IPS-20b (cell line): ENCODE results near the gene ZNF536.

Experiments used
- H3K27ac ChIP-seq: one replicate; pipeline ENCODE4 v1.5.1; 2013; ENCODE audit warnings: low read length
- H3K27me3 ChIP-seq: 2 replicates; pipeline ENCODE4 v1.6.1; 2013; ENCODE audit warnings: mild to moderate bottlenecking, low read length, inconsistent platforms; ENCODE audit not compliant: insufficient read depth
- H3K36me3 ChIP-seq: 2 replicates; pipeline ENCODE4 v1.6.1; 2013; ENCODE audit warnings: low read depth, mild to moderate bottlenecking, inconsistent platforms, low read length, moderate library complexity; ENCODE audit not compliant: insufficient read depth
- H3K4me1 ChIP-seq: 2 replicates; pipeline ENCODE4 v1.6.1; 2013; ENCODE audit warnings: mild to moderate bottlenecking, control low read depth, inconsistent platforms, low read length, moderate library complexity; ENCODE audit not compliant: insufficient read depth
- H3K4me3 ChIP-seq: 2 replicates; pipeline ENCODE4 v1.5.1; 2013; ENCODE audit warnings: mild to moderate bottlenecking, low read length, inconsistent platforms
- H3K9ac ChIP-seq: 2 replicates; pipeline ENCODE4 v1.6.1; 2013; ENCODE audit warnings: low read depth, mild to moderate bottlenecking, inconsistent platforms, low read length, moderate library complexity
- H3K9me3 ChIP-seq: 2 replicates; pipeline ENCODE4 v1.6.1; 2013; ENCODE audit warnings: mild to moderate bottlenecking, low read depth, low read length, inconsistent platforms; ENCODE audit not compliant: insufficient read depth

ZNF536 gene

DNA sequence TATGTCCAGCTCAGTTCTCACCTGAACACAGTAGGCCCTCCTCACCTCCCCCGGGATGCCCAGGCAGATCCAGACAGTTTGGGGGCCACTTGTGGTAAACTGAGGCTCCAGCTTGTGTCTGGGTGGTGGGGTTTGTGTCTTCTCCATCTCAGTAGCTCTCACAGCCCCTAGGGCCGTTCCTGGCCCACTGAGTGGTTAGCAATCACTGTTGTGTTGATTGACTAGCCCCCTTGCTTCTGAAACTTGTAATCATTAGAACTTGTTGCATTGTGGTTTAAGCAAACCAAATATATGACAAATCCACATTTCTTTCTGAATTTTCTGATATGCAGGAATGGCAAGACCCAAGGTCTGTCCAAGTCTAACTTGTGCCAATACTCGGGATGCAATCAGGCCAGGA, 13.9 kb upstream of the ZNF536 start:
- Histone ChIP-seq H3K4me1 (peaks cover 8% of the 10 kb centered on the region; the same call in 1 of the 2 replicates), H3K36me3 (no peaks in the 10 kb centered on the region), H3K27me3 (no peaks in the 10 kb centered on the region), H3K9ac (no peak overlapping the region), H3K27ac (no peak overlapping the region), H3K4me3 (no peak overlapping the region), H3K9me3 (no peaks in the 10 kb centered on the region)

GRCh38 chr19:30358821-30359580, 13.2 kb upstream of the ZNF536 start:
- no peaks in the 10 kb centered on the region for H3K27me3 ChIP-seq
- H3K4me3 ChIP-seq, result no peak overlapping the region
- H3K9me3 ChIP-seq, result no peaks in the 10 kb centered on the region
- H3K9ac ChIP-seq, result no peak overlapping the region; the same call in 1 of the 2 replicates
- H3K36me3 ChIP-seq, result no peaks in the 10 kb centered on the region
- peaks cover 8% of the 10 kb centered on the region; the same call in 1 of the 2 replicates for H3K4me1 ChIP-seq
- no peak overlapping the region for H3K27ac ChIP-seq

DNA sequence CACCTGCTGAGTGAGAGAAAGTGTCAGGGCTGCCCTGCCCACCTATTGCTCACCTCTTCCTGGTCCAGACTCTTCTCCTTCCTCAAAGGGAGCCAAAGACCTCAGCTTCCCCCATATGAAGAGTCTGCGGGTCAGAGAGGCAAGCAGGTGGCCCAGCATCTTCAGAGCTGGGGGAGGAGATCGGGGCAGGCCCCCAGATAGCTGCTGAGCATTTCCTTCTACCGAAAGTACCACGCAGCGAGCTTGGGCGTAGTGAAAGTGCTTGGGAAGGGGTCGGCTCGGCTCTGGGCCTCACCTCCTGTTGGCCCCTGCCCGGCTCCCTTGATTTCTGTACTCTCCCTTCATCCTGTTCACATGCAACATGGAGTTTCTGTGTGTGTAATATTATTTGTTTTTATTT, 12.2 kb upstream of the ZNF536 start:
- no peaks in the 10 kb centered on the region for H3K9me3 ChIP-seq

GRCh38 chr19:30360376-30361106, 11.6 kb upstream of the ZNF536 start:
- H3K27ac ChIP-seq, result no peak overlapping the region
- no peaks in the 10 kb centered on the region for H3K9me3 ChIP-seq
- H3K27me3 ChIP-seq, result no peaks in the 10 kb centered on the region
- no peak overlapping the region for H3K4me3 ChIP-seq
- H3K4me1 ChIP-seq, result peaks cover 8% of the 10 kb centered on the region; the same call in 1 of the 2 replicates
- no peaks in the 10 kb centered on the region for H3K36me3 ChIP-seq
- H3K9ac ChIP-seq, result no peak overlapping the region

More for the DNA sequence above, 12.2 kb upstream of the ZNF536 start:
- Histone ChIP-seq H3K27ac (no peak overlapping the region), H3K4me3 (no peak overlapping the region), H3K27me3 (no peaks in the 10 kb centered on the region), H3K36me3 (no peaks in the 10 kb centered on the region), H3K4me1 (peaks cover 8% of the 10 kb centered on the region; the same call in 1 of the 2 replicates), H3K9ac (no peak overlapping the region)

GRCh38 chr19:30361107-30361447, 11.1 kb upstream of the ZNF536 start:
- H3K27ac ChIP-seq, result no peak overlapping the region
- no peaks in the 10 kb centered on the region for H3K9me3 ChIP-seq
- no peak overlapping the region for H3K4me3 ChIP-seq
- peaks cover 8% of the 10 kb centered on the region; the same call in 1 of the 2 replicates for H3K4me1 ChIP-seq
- H3K36me3 ChIP-seq, result no peaks in the 10 kb centered on the region
- no peak overlapping the region for H3K9ac ChIP-seq
- H3K27me3 ChIP-seq, result no peaks in the 10 kb centered on the region

DNA sequence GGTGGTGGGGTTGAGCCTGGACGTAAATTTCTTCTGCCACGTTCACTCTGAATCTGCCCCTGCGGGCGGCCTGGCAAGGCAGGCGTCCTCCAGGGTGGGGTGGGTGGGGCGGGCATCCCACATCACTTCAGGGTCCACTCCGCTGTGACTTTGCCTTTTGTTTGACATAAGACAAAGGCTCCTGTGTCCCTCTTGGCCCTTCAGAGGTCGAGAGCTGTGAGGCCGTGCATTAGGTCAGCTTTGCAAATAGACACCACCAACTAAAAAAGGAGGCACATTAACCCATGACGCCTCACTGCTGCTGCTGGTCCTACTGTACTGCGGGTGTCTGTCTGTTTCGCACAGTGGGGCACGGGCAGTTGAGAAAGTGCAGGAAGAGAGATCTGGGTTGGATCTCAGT, 10.5 kb upstream of the ZNF536 start:
- Histone ChIP-seq H3K27me3 (no peaks in the 10 kb centered on the region), H3K9ac (no peak overlapping the region), H3K4me1 (peaks cover 8% of the 10 kb centered on the region; the same call in 1 of the 2 replicates), H3K27ac (no peak overlapping the region), H3K36me3 (no peaks in the 10 kb centered on the region), H3K9me3 (no peaks in the 10 kb centered on the region), H3K4me3 (no peak overlapping the region)

- no peaks in the 10 kb centered on the region for H3K9me3 ChIP-seq
- no peaks in the 10 kb centered on the region for H3K36me3 ChIP-seq
- H3K9ac ChIP-seq, result no peak overlapping the region
- H3K4me1 ChIP-seq, result peaks cover 8% of the 10 kb centered on the region; the same call in 1 of the 2 replicates
- H3K27ac ChIP-seq, result no peak overlapping the region
- no peak overlapping the region for H3K4me3 ChIP-seq
- H3K27me3 ChIP-seq, result no peaks in the 10 kb centered on the region
Observed at GRCh38 chr19:30362156-30362754, 9.9 kb upstream of the ZNF536 start.

DNA sequence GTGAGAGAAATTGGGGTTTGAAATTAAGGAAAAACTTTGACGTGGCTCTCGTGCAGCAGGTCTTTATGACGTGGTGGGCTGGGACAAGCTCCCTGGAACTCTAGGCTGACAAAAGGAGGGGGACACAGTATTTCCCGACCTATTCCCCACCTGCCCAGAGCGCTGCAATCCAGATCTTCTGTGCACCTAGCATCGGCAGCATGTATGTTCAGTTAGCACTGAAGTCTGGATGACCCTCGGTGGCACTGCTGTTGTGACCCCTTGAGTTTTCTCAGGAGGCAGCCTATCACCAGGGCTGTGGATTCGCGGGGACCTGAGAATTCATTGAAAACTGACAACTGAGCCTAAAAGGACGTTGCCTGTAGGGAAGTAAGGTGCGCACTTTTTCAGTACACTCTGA, 9.1 kb upstream of the ZNF536 start:
- Histone ChIP-seq H3K27me3 (peaks cover 6% of the 10 kb centered on the region), H3K27ac (no peak overlapping the region), H3K4me1 (peaks cover 8% of the 10 kb centered on the region; the same call in 1 of the 2 replicates), H3K9me3 (no peaks in the 10 kb centered on the region), H3K4me3 (no peak overlapping the region), H3K9ac (no peak overlapping the region), H3K36me3 (no peaks in the 10 kb centered on the region)

DNA sequence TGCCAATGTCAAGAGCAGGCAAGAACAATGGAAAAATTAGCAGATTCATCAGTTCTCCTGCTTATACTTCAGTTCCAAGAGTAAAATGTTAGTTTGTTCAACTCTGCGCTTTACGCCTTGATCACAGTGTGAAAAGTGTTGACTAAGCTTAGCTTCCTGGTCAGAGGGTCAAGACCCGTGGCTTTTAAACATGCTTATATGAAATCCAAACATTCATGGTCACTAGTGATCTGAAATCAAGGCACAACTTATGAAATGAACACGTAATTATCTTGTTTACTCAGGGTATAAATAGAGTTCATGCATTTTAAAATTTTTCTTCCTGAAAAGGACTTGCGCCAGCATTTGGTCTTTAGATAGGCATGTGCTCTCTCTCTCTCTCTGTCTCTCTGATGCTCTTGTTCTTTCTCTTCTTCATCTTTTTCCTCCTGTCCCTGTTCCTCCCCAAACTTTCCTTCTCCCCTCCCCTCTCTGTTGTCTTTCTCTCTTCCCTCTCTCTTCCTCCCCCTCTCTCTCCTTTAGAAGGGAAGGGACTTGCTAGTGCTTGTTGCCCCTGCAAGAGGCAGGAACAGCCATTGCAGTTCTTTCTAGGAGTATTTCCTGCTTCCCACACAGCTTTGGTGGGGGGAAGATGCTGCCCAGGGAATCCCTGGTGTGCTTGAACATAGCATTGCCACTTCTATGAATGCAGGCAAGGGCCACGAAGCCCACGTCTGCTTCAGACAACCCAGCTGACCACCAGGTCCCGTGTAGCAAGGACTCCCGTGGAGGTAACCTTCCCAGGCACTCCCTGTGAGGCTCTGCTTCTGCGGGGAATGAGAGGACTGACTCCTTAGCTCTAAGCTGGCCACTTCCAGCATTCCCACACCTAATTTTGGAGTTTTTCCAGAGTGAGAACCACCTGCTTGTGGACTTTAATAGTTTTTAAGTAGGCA, 7.1 kb upstream of the ZNF536 start:
- no peak overlapping the region for H3K27ac ChIP-seq
- H3K4me1 ChIP-seq, result peaks cover 8% of the 10 kb centered on the region; the same call in 1 of the 2 replicates
- H3K9ac ChIP-seq, result no peak overlapping the region
- H3K4me3 ChIP-seq, result no peak overlapping the region
- no peaks in the 10 kb centered on the region for H3K36me3 ChIP-seq
- H3K9me3 ChIP-seq, result no peaks in the 10 kb centered on the region
- H3K27me3 ChIP-seq, result peaks cover 14% of the 10 kb centered on the region

DNA sequence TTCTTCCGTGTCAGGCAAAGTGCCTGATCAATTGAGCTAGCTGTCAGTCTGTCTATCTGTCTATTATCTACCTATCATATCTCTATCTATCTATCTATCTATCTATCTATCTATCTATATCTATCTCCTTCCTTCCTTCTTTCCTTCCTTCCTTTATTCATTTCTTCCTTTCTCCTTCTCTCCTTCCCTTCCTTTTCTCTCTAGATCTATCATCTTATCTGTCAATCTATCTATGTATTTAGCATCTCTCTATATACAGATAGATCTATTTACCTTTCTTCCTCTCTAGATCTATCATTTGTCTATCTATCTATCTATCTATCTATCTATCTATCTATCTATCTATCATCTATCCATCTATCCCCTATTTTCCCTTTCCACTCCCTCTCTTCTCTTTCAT, 5.9 kb upstream of the ZNF536 start:
- Histone ChIP-seq H3K4me3 (no peak overlapping the region), H3K4me1 (peaks cover under 1% of the 10 kb centered on the region; the same call in 1 of the 2 replicates), H3K36me3 (no peaks in the 10 kb centered on the region), H3K9ac (no peak overlapping the region), H3K9me3 (no peaks in the 10 kb centered on the region), H3K27ac (no peak overlapping the region), H3K27me3 (peaks cover 14% of the 10 kb centered on the region)

DNA sequence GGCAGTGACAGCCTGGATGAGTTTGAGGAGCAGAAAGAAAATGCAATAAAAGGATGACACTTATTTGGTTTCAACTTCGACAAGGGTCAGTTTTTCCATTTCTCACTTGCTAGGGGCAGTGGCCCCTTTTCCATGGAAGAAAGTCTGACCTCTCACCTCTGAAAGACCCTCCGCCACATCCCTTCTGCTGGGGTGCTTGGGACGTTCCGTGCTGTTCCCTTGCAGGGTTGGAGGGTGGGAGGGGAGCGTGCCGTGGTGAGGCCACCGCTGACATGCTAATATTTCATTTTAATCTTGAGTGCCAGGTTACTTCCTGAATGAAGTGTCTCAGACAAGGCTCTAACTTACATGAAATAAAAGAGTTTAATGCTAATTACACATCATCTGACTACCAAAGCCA, 5.2 kb upstream of the ZNF536 start:
- Histone ChIP-seq H3K9ac (no peak overlapping the region), H3K9me3 (no peaks in the 10 kb centered on the region), H3K27ac (no peak overlapping the region), H3K27me3 (peaks cover 15% of the 10 kb centered on the region), H3K4me3 (no peak overlapping the region), H3K4me1 (peaks cover under 1% of the 10 kb centered on the region; the same call in 1 of the 2 replicates), H3K36me3 (no peaks in the 10 kb centered on the region)
